WI38 (cell line): ENCODE results near the gene DIPK1B.

Experiments used
- H3K4me3 ChIP-seq: 2 replicates; pipeline ENCODE4 v1.5.1; 2011; ENCODE audit warnings: low read depth, mild to moderate bottlenecking, control low read depth, low read length
- TF ChIP-seq, protein P1 (sequence below): IDR thresholded peaks from 2 replicates; pipeline ENCODE4 v1.5.1; 2012; ENCODE audit warnings: low read depth, mild to moderate bottlenecking, control low read depth, low read length

Gene DIPK1B

DNA sequence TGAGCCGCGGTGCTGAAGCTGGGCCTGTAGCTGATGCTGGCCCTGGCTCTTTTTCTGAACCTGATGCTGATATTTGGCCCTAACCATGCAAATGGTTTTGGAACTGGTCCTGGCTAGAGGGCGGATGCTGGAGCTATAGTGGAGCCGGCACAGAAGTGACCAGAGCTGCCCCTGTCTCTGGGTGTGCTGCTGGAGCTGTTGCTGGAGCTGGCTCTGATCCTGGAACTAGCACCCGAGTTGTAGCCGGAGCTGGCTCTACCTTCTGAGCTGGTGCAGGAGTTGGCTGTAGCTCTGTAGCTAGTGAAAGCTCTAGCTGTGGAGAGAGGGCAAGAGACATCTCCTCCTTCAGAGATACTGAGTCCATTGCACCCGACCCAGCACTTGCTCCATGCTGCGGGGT lies 17.6 kb downstream of the DIPK1B start:
- no peak overlapping the region for H3K4me3 ChIP-seq
- TF ChIP-seq, protein P1, sequence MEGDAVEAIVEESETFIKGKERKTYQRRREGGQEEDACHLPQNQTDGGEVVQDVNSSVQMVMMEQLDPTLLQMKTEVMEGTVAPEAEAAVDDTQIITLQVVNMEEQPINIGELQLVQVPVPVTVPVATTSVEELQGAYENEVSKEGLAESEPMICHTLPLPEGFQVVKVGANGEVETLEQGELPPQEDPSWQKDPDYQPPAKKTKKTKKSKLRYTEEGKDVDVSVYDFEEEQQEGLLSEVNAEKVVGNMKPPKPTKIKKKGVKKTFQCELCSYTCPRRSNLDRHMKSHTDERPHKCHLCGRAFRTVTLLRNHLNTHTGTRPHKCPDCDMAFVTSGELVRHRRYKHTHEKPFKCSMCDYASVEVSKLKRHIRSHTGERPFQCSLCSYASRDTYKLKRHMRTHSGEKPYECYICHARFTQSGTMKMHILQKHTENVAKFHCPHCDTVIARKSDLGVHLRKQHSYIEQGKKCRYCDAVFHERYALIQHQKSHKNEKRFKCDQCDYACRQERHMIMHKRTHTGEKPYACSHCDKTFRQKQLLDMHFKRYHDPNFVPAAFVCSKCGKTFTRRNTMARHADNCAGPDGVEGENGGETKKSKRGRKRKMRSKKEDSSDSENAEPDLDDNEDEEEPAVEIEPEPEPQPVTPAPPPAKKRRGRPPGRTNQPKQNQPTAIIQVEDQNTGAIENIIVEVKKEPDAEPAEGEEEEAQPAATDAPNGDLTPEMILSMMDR: no peak

GRCh38 chr9:136732444-136733178 lies 20.2 kb downstream of the DIPK1B start:
- no peak overlapping the region for H3K4me3 ChIP-seq
- TF ChIP-seq, protein P1: no peak

- no peak overlapping the region for H3K4me3 ChIP-seq
- TF ChIP-seq, protein P1: no peak
These were observed 21.2 kb downstream of the DIPK1B start for GRCh38 chr9:136733611-136734010.

DNA sequence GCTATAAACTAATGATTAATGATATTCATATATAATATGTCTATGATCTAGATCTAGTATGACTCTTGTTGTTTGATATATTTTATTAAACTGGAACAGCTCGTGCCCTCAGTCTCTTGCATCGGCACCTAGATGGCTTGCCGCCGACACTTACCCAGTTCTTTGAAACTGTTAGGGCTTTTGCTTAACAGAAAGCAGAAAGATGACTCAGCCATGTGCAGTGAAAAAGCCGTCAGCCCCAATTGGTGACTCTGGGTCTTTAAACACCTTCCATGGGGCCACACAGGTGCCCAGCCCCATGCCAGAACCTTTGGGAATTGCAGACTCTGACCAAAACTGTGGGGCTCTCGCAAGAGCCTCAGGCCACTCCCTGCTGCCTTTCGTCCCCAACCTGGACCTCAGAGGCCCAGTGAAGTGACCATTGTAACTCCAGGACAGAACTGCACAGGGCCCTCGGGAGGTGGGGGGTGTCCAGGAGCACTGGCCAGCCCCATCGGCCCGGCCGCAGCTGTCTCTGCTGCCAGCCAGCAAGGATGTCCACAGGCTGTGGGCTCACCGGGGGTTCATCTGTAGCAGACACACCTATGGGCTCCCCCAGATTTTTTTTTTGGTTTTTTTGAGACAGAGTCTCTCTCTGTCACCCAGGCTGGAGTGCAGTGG lies 22.6 kb downstream of the DIPK1B start:
- TF ChIP-seq, protein P1: no peak
- H3K4me3 ChIP-seq: no peak overlapping the region

GRCh38 chr9:136735812-136736480 lies 23.6 kb downstream of the DIPK1B start:
- H3K4me3 ChIP-seq: no peak overlapping the region
- TF ChIP-seq, protein P1: no peak

DNA sequence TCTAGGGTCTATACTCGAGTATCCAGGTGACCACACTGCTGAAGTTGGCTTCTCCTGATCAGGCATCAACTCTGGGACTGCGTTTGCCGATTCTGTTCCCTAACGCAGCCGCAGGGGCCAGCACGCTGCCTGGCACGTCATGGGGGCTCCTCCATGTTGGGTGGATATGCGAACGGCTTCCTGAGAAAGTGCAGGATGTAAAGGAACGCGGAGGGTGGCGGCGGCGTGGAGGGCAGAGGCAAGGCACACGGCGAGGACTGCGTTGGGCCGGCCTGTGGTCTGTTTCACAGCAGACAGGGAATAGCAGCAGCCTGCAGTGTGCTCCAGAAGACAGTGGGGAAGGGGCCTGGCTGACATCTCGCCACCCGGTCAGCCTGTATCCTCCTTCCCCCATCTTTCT lies 26.6 kb downstream of the DIPK1B start:
- no peak overlapping the region for H3K4me3 ChIP-seq

More for the DNA sequence above, 26.6 kb downstream of the DIPK1B start:
- TF ChIP-seq, protein P1: no peak
